HG03196 (cell line): ENCODE data around the gene U2AF1.
"Not testable (repeated sequence)": the region's sequence is repeated elsewhere in the genome, so short reads cannot be mapped to it uniquely, and the experiment has no call there.

Experiments
- ATAC-seq: cut with Tn5 transposase; IDR thresholded peaks from one replicate; pipeline ENCODE4 v1.9.1; 2021; ENCODE audit not compliant: unreplicated experiment

Gene U2AF1

GRCh38 chr21:43106965-43107793 is at the start of gene U2AF1:
TSS of gene U2AF1 (minus strand) at chr21:43107570. CDS start at chr21:43107494, 76 bp downstream.
- peak; percentile 64 for ATAC-seq

GRCh38 chr21:43153601-43154000 is 46.2 kb upstream of the U2AF1 start:
- not testable (repeated sequence) for ATAC-seq

GRCh38 chr21:43149344-43149743 is 42.0 kb upstream of the U2AF1 start:
- not testable (repeated sequence) for ATAC-seq

GRCh38 chr21:43147999-43148398 is 40.6 kb upstream of the U2AF1 start:
- ATAC-seq, result not testable (repeated sequence)

GRCh38 chr21:43146637-43147036 is 39.3 kb upstream of the U2AF1 start:
- not testable (repeated sequence) for ATAC-seq

GRCh38 chr21:43141407-43141806 is 34.0 kb upstream of the U2AF1 start:
- not testable (repeated sequence) for ATAC-seq

- ATAC-seq, result not testable (repeated sequence)
Measured at GRCh38 chr21:43138944-43139343, 31.6 kb upstream of the U2AF1 start.

GRCh38 chr21:43134520-43134919 is 27.1 kb upstream of the U2AF1 start:
- ATAC-seq, result not testable (repeated sequence)

- not testable (repeated sequence) for ATAC-seq
Measured at GRCh38 chr21:43130094-43130493, 22.7 kb upstream of the U2AF1 start.

- not testable (repeated sequence) for ATAC-seq
Measured at GRCh38 chr21:43115956-43116355, 8.6 kb upstream of the U2AF1 start.

GRCh38 chr21:43114483-43114882 is 7.1 kb upstream of the U2AF1 start:
- ATAC-seq, result not testable (repeated sequence)

GRCh38 chr21:43109006-43109405 is 1.6 kb upstream of the U2AF1 start:
- peak; percentile 40 for ATAC-seq

GRCh38 chr21:43108177-43108576 is 807 bp upstream of the U2AF1 start:
- ATAC-seq, result not testable (repeated sequence)

GRCh38 chr21:43107794-43108137 is 396 bp upstream of the U2AF1 start:
- ATAC-seq, result not testable (repeated sequence)

GRCh38 chr21:43104642-43105041 is 2.7 kb downstream of the U2AF1 start:
- ATAC-seq, result not testable (repeated sequence)

- ATAC-seq, result not testable (repeated sequence)
Measured at GRCh38 chr21:43102281-43102680, 5.1 kb downstream of the U2AF1 start.

GRCh38 chr21:43101676-43102075 is 5.7 kb downstream of the U2AF1 start:
- not testable (repeated sequence) for ATAC-seq

GRCh38 chr21:43101000-43101399 is 6.4 kb downstream of the U2AF1 start:
- not testable (repeated sequence) for ATAC-seq

GRCh38 chr21:43091979-43092614 is 15.3 kb downstream of the U2AF1 start:
- ATAC-seq, result not testable (repeated sequence)

- not testable (repeated sequence) for ATAC-seq
Measured at GRCh38 chr21:43090947-43091346, 16.4 kb downstream of the U2AF1 start.

GRCh38 chr21:43089463-43089862 is 17.9 kb downstream of the U2AF1 start:
- ATAC-seq, result not testable (repeated sequence)
